Keratinocyte (primary cell): ENCODE data around the gene FARP1. TPM values are rescaled to one million over a fixed set of nuclear protein-coding genes. Genes with fewer than 3 reads are reported as not detected.

Experiments used
- DNase-seq: peaks from one replicate; pipeline ENCODE4 v3.0.0-alpha.2; 2011; ENCODE audit warnings: low read depth, missing footprints, low spot score
- FAIRE-seq: peaks from 2 replicates; lab custom pipeline; 2011; peaks lifted over from hg19 to GRCh38; lab: Jason Lieb, UNC
- H2AFZ ChIP-seq: 2 replicates; pipeline ENCODE4 v1.6.0; 2012; ENCODE audit warnings: low read length, control low read depth, inconsistent platforms; ENCODE audit not compliant: control insufficient read depth
- H3K27ac ChIP-seq: 2 replicates; pipeline ENCODE4 v1.5.1; 2011; ENCODE audit warnings: low read length; ENCODE audit not compliant: control insufficient read depth, insufficient read depth
- H3K27me3 ChIP-seq: 3 replicates; pipeline ENCODE4 v1.6.0; 2011; ENCODE audit warnings: low read length; ENCODE audit not compliant: control insufficient read depth, insufficient read depth; ENCODE audit errors: extremely low read depth
- H3K36me3 ChIP-seq, 2 experiments: 2 replicates in 1 of 2; 3 replicates in 1 of 2; pipeline ENCODE4 v1.5.1; 2011; ENCODE audit warnings: low read length in 2 of 2, mild to moderate bottlenecking in 1 of 2; ENCODE audit not compliant: control insufficient read depth in 2 of 2, insufficient read depth in 2 of 2; ENCODE audit errors: extremely low read depth in 1 of 2
- H3K4me1 ChIP-seq: 3 replicates; pipeline ENCODE4 v1.5.1; 2011; ENCODE audit warnings: low read length; ENCODE audit not compliant: control insufficient read depth, insufficient read depth; ENCODE audit errors: extremely low read depth
- H3K4me2 ChIP-seq: 3 replicates; pipeline ENCODE4 v1.6.0; 2011; ENCODE audit warnings: low read depth, low read length; ENCODE audit not compliant: control insufficient read depth, insufficient read depth; ENCODE audit errors: extremely low read depth
- H3K4me3 ChIP-seq, 3 experiments: fragments of 200-600 bp in 1 of 3; sonication (generic) in 1 of 3; 2 replicates in 2 of 3; 3 replicates in 1 of 3; pipeline ENCODE4 v1.5.1; 2011 to 2016; ENCODE audit warnings: low read length in 3 of 3, mild to moderate bottlenecking in 3 of 3, control low read depth in 2 of 3, inconsistent platforms in 1 of 3, low read depth in 1 of 3, mixed read lengths in 1 of 3, mixed run types in 1 of 3, moderate library complexity in 1 of 3; ENCODE audit not compliant: control insufficient read depth in 2 of 3, insufficient read depth in 2 of 3; ENCODE audit errors: extremely low read depth in 1 of 3
- H3K79me2 ChIP-seq: 2 replicates; pipeline ENCODE4 v1.6.0; 2012; ENCODE audit warnings: low read length; ENCODE audit not compliant: control insufficient read depth, insufficient read depth
- H3K9ac ChIP-seq: 3 replicates; pipeline ENCODE4 v1.6.0; 2011; ENCODE audit warnings: low read length; ENCODE audit not compliant: control insufficient read depth, insufficient read depth; ENCODE audit errors: extremely low read depth
- H3K9me1 ChIP-seq: 3 replicates; pipeline ENCODE4 v1.6.0; 2011; ENCODE audit warnings: low read length; ENCODE audit not compliant: control insufficient read depth, insufficient read depth; ENCODE audit errors: extremely low read depth
- H3K9me3 ChIP-seq: 2 replicates; pipeline ENCODE4 v1.5.1; 2012; ENCODE audit warnings: low read depth, low read length; ENCODE audit not compliant: control insufficient read depth
- H4K20me1 ChIP-seq: 3 replicates; pipeline ENCODE4 v1.6.0; 2011; ENCODE audit warnings: low read length; ENCODE audit not compliant: control insufficient read depth, insufficient read depth; ENCODE audit errors: extremely low read depth
- EZH2 ChIP-seq: IDR thresholded peaks from one replicate; pipeline ENCODE4 v1.6.1; 2012; ENCODE audit warnings: inconsistent platforms, mild to moderate bottlenecking, low read length, moderate library complexity
- dilution Hi-C: fragments of 300-500 bp; cut with MboI; formaldehyde crosslinking; loops from one replicate; pipeline ENCODE4 v1.7.0; 2020; ENCODE audit warnings: low sequenced_read_pairs; ENCODE audit not compliant: extremely low pct_ligation_motif_present
- polyA plus RNA-seq, 5 experiments: library from polyadenylated mRNA; depleted of rRNA in 3 of 5; stranded (reverse) in 3 of 5; stranded (forward) in 1 of 5; unstranded in 1 of 5; fragments of >200 nt; gene quantifications; 1 replicate in 1 of 5; 2 replicates in 3 of 5; 3 replicates in 1 of 5; pipeline versions ENCODE4 v1.2.1 to v1.2.3, GENCODE V29; 2011 to 2012; ENCODE audit warnings: missing spikeins in 2 of 5, low read depth in 1 of 5, low replicate concordance in 1 of 5
- TF ChIP-seq, protein P1 (sequence below), 3 experiments: IDR thresholded peaks in 1 of 3; conservative IDR thresholded peaks in 1 of 3; optimal IDR thresholded peaks in 1 of 3; 2 replicates in 2 of 3; 3 replicates in 1 of 3; pipeline versions ENCODE3 to v1.5.1; 2011; ENCODE audit warnings: low read length in 3 of 3, mild to moderate bottlenecking in 3 of 3, moderate library complexity in 2 of 3, control low read depth in 1 of 3, inconsistent platforms in 1 of 3; ENCODE audit not compliant: insufficient read depth in 2 of 3; ENCODE audit errors: extremely low read depth in 1 of 3

FARP1 gene
- polyA plus RNA-seq, 1 donor (not counting 4 experiments of a cell fraction or from before 2014, with no cell fraction given), result 10.3 TPM

DNA sequence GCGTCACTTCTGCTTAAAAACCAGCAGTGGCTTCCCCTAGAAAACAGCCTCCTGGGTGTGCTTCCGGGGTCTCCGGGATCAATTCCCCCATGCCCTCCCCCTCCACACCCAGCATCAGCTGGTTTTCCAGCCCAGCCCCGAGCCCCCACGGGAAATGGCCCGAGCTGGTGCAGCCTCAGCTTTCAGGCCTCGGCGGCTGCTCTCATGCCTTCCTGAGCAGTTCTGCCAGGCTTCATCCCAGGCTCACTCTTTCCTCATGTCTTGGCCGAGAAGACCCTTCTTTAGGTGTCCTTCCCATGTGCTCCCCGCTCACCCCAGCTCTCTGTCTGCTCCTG, 137.2 kb downstream of the FARP1 start:
- DNase-seq, result no peak
- dilution Hi-C loops, result no loop called here
- H3K9me3 ChIP-seq, result no peaks in the 10 kb centered on the region
- H3K4me3 ChIP-seq, result no peak overlapping the region
- no peaks in the 10 kb centered on the region for H4K20me1 ChIP-seq
- H3K79me2 ChIP-seq, result no peaks in the 10 kb centered on the region
- no peak overlapping the region for H2AFZ ChIP-seq
- no peak overlapping the region for H3K4me2 ChIP-seq
- TF ChIP-seq, protein P1, sequence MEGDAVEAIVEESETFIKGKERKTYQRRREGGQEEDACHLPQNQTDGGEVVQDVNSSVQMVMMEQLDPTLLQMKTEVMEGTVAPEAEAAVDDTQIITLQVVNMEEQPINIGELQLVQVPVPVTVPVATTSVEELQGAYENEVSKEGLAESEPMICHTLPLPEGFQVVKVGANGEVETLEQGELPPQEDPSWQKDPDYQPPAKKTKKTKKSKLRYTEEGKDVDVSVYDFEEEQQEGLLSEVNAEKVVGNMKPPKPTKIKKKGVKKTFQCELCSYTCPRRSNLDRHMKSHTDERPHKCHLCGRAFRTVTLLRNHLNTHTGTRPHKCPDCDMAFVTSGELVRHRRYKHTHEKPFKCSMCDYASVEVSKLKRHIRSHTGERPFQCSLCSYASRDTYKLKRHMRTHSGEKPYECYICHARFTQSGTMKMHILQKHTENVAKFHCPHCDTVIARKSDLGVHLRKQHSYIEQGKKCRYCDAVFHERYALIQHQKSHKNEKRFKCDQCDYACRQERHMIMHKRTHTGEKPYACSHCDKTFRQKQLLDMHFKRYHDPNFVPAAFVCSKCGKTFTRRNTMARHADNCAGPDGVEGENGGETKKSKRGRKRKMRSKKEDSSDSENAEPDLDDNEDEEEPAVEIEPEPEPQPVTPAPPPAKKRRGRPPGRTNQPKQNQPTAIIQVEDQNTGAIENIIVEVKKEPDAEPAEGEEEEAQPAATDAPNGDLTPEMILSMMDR (optimal IDR thresholded peaks at IDR 0.05 in 1 of 3, IDR thresholded peaks at IDR 0.05 in 1 of 3, conservative IDR thresholded peaks at IDR 0.05 in 1 of 3; ENCODE audit: extremely low read depth in 1 of 3, insufficient read depth in 2 of 3, low read length in 3 of 3), result no peak
- no peak for TF ChIP-seq EZH2
- H3K9me1 ChIP-seq, result no peaks in the 10 kb centered on the region
- H3K27me3 ChIP-seq, result no peaks in the 10 kb centered on the region
- H3K9ac ChIP-seq, result no peak overlapping the region
- H3K4me1 ChIP-seq, result no peaks in the 10 kb centered on the region
- no peaks in the 10 kb centered on the region for H3K36me3 ChIP-seq
- FAIRE-seq, result no peak
- no peak overlapping the region for H3K27ac ChIP-seq

DNA sequence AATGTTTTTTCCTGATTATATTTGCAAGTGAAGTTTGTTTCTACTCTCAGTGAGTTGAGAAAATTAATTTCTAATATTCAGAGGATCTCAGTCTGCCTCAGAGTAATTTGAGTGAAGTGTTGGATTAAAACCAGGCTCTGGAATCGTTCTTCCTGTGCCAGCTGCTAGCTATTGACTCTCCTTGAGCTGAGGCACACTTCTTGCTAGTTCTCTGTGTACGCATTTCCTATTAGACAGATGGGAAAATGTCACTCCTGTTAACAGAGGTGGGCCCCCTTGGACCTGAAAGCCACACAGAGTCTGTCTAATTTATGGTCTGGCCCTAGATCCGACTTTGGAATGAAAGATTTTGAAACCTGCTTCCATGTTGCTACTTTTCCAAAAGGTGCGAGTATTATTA, 141.8 kb downstream of the FARP1 start:
- no peak for DNase-seq
- Histone ChIP-seq H3K4me3 (no peak overlapping the region), H3K9me1 (no peaks in the 10 kb centered on the region), H3K36me3 (no peaks in the 10 kb centered on the region), H3K4me1 (no peaks in the 10 kb centered on the region), H3K4me2 (no peak overlapping the region), H3K9me3 (no peaks in the 10 kb centered on the region), H3K27me3 (no peaks in the 10 kb centered on the region), H4K20me1 (no peaks in the 10 kb centered on the region), H3K9ac (no peak overlapping the region), H3K27ac (no peak overlapping the region), H2AFZ (no peak overlapping the region), H3K79me2 (no peaks in the 10 kb centered on the region)
- dilution Hi-C loops, result no loop called here
- no peak for FAIRE-seq
- TF ChIP-seq, protein P1 (optimal IDR thresholded peaks at IDR 0.05 in 1 of 3, IDR thresholded peaks at IDR 0.05 in 1 of 3, conservative IDR thresholded peaks at IDR 0.05 in 1 of 3; ENCODE audit: extremely low read depth in 1 of 3, insufficient read depth in 2 of 3, low read length in 3 of 3), result no peak
- no peak for TF ChIP-seq EZH2
